Measurements from ENCODE around the gene SBNO1.

Gene SBNO1

GRCh38 chr12:123260081-123260480 is 104.6 kb downstream of the SBNO1 start:
- H3K36me3 ChIP-seq (ENCODE audit: insufficient read depth, low read length): peaks cover 73% of the 10 kb centered on the region; the same call in 1 of the 2 replicates

GRCh38 chr12:123258593-123258992 is 106.1 kb downstream of the SBNO1 start:
- H3F3A ChIP-seq (ENCODE audit: low read depth): no peaks in the 10 kb centered on the region
- no peaks in the 10 kb centered on the region for H4K20me1 ChIP-seq (ENCODE audit: insufficient read depth, low read length, poor library complexity, severe bottlenecking)
- H3K27me3 ChIP-seq (ENCODE audit: insufficient read depth, low read length, poor library complexity, severe bottlenecking): no peaks in the 10 kb centered on the region
- no peak overlapping the region for H3K9ac ChIP-seq (ENCODE audit: low read depth, low read length, poor library complexity, severe bottlenecking)
- no peak overlapping the region for H3K4me2 ChIP-seq (ENCODE audit: low read depth, low read length, poor library complexity, severe bottlenecking)
- H3K9me3 ChIP-seq (ENCODE audit: insufficient read depth, low read depth, low read length): no peaks in the 10 kb centered on the region
- TF ChIP-seq CTCF (conservative IDR thresholded peaks at IDR 0.05; ENCODE audit: low read length): no peak
- no peak for TF ChIP-seq EZH2phosphoT487 (IDR thresholded peaks at IDR 0.05; ENCODE audit: borderline replicate concordance)
- H3K79me2 ChIP-seq (ENCODE audit: insufficient read depth, low read length): peaks cover 17% of the 10 kb centered on the region; the same call in 1 of the 2 replicates
- no peak overlapping the region for H2AFZ ChIP-seq (ENCODE audit: low read length)
- peaks cover 86% of the 10 kb centered on the region; the same call in 1 of the 2 replicates for H3K36me3 ChIP-seq (ENCODE audit: insufficient read depth, low read length)
- H3K4me1 ChIP-seq (ENCODE audit: insufficient read depth, low read length, poor library complexity, severe bottlenecking): no peaks in the 10 kb centered on the region
- no peaks in the 10 kb centered on the region for H3K9me2 ChIP-seq (replicated peaks; ENCODE audit: low read depth, low read length)
- H3K4me3 ChIP-seq (ENCODE audit: low read length, poor library complexity, severe bottlenecking): no peak overlapping the region

More at GRCh38 chr12:123260081-123260480, 104.6 kb downstream of the SBNO1 start:
- H3K4me3 ChIP-seq (ENCODE audit: low read length, poor library complexity, severe bottlenecking): no peak overlapping the region
- H3K9ac ChIP-seq (ENCODE audit: low read depth, low read length, poor library complexity, severe bottlenecking): no peak overlapping the region
- no peak for TF ChIP-seq CTCF (conservative IDR thresholded peaks at IDR 0.05; ENCODE audit: low read length)
- no peak for TF ChIP-seq EZH2phosphoT487 (IDR thresholded peaks at IDR 0.05; ENCODE audit: borderline replicate concordance)
- H3K4me2 ChIP-seq (ENCODE audit: low read depth, low read length, poor library complexity, severe bottlenecking): no peak overlapping the region
- no peaks in the 10 kb centered on the region for H3K4me1 ChIP-seq (ENCODE audit: insufficient read depth, low read length, poor library complexity, severe bottlenecking)
- H4K20me1 ChIP-seq (ENCODE audit: insufficient read depth, low read length, poor library complexity, severe bottlenecking): no peaks in the 10 kb centered on the region
- H3K27me3 ChIP-seq (ENCODE audit: insufficient read depth, low read length, poor library complexity, severe bottlenecking): no peaks in the 10 kb centered on the region
- H3F3A ChIP-seq (ENCODE audit: low read depth): no peaks in the 10 kb centered on the region
- H3K79me2 ChIP-seq (ENCODE audit: insufficient read depth, low read length): peaks cover 20% of the 10 kb centered on the region; the same call in 1 of the 2 replicates
- no peaks in the 10 kb centered on the region for H3K9me3 ChIP-seq (ENCODE audit: insufficient read depth, low read depth, low read length)
- no peak overlapping the region for H2AFZ ChIP-seq (ENCODE audit: low read length)
- H3K9me2 ChIP-seq (replicated peaks; ENCODE audit: low read depth, low read length): no peaks in the 10 kb centered on the region

- Histone ChIP-seq H3K79me2 (ENCODE audit: insufficient read depth, low read length) (peaks cover 22% of the 10 kb centered on the region; the same call in 1 of the 2 replicates), H3K27me3 (ENCODE audit: insufficient read depth, low read length, poor library complexity, severe bottlenecking) (no peaks in the 10 kb centered on the region), H3K36me3 (ENCODE audit: insufficient read depth, low read length) (peaks cover 59% of the 10 kb centered on the region; the same call in 1 of the 2 replicates), H3K9me2 (replicated peaks; ENCODE audit: low read depth, low read length) (no peaks in the 10 kb centered on the region), H3K4me1 (ENCODE audit: insufficient read depth, low read length, poor library complexity, severe bottlenecking) (no peaks in the 10 kb centered on the region), H4K20me1 (ENCODE audit: insufficient read depth, low read length, poor library complexity, severe bottlenecking) (peaks cover 3% of the 10 kb centered on the region), H2AFZ (ENCODE audit: low read length) (no peak overlapping the region), H3K4me2 (ENCODE audit: low read depth, low read length, poor library complexity, severe bottlenecking) (no peak overlapping the region), H3K4me3 (ENCODE audit: low read length, poor library complexity, severe bottlenecking) (no peak overlapping the region), H3K9me3 (ENCODE audit: insufficient read depth, low read depth, low read length) (no peaks in the 10 kb centered on the region), H3F3A (ENCODE audit: low read depth) (no peaks in the 10 kb centered on the region), H3K9ac (ENCODE audit: low read depth, low read length, poor library complexity, severe bottlenecking) (no peak overlapping the region)
- TF ChIP-seq EZH2phosphoT487 (IDR thresholded peaks at IDR 0.05; ENCODE audit: borderline replicate concordance): no peak
- TF ChIP-seq CTCF (conservative IDR thresholded peaks at IDR 0.05; ENCODE audit: low read length): no peak
These were observed 109.7 kb downstream of the SBNO1 start for GRCh38 chr12:123254853-123255446.

All from Loucy (cell line).